HEK293 (cell line): ENCODE measurements around the gene CHAC2.

ENCODE experiments used
- BCL11B ChIP-seq: fragments of 450-650 bp; formaldehyde crosslinking; IDR thresholded peaks from 2 replicates; pipeline ENCODE4 v1.5.1; 2016; ENCODE audit warnings: low read depth, missing biosample characterization, missing genetic modification characterization
- FEZF1 ChIP-seq: fragments of 450-650 bp; formaldehyde crosslinking; IDR thresholded peaks from 2 replicates; pipeline ENCODE4 v1.5.1; 2016; ENCODE audit warnings: missing biosample characterization, missing genetic modification characterization
- GLIS2 ChIP-seq: fragments of 450-650 bp; formaldehyde crosslinking; IDR thresholded peaks from 2 replicates; pipeline ENCODE4 v1.5.1; 2016; ENCODE audit warnings: missing biosample characterization, missing genetic modification characterization
- INSM2 ChIP-seq: fragments of 450-650 bp; formaldehyde crosslinking; IDR thresholded peaks from 2 replicates; pipeline ENCODE4 v1.5.1; 2016; ENCODE audit warnings: missing biosample characterization, missing genetic modification characterization
- KLF10 ChIP-seq: fragments of 450-650 bp; IDR thresholded peaks from 2 replicates; pipeline ENCODE4 v1.5.1; 2018; ENCODE audit warnings: missing biosample characterization, mild to moderate bottlenecking, missing genetic modification characterization
- KLF9 ChIP-seq: fragments of 450-650 bp; formaldehyde crosslinking; IDR thresholded peaks from 2 replicates; pipeline ENCODE4 v1.5.1; 2016; ENCODE audit warnings: missing biosample characterization, missing genetic modification characterization, low read depth
- OSR2 ChIP-seq: fragments of 450-650 bp; formaldehyde crosslinking; IDR thresholded peaks from 2 replicates; pipeline ENCODE4 v1.5.1; 2016; ENCODE audit warnings: missing biosample characterization, missing genetic modification characterization
- PRDM1 ChIP-seq: fragments of 450-650 bp; formaldehyde crosslinking; IDR thresholded peaks from 2 replicates; pipeline ENCODE4; 2016; ENCODE audit warnings: missing biosample characterization, missing genetic modification characterization
- RBAK ChIP-seq: fragments of 450-650 bp; formaldehyde crosslinking; IDR thresholded peaks from 2 replicates; pipeline ENCODE4 v1.5.1; 2016; ENCODE audit warnings: missing biosample characterization, missing genetic modification characterization
- REPIN1 ChIP-seq: fragments of 450-650 bp; formaldehyde crosslinking; IDR thresholded peaks from 2 replicates; pipeline ENCODE4 v1.5.1; 2017; ENCODE audit warnings: missing biosample characterization, missing genetic modification characterization, low read depth
- SALL2 ChIP-seq: fragments of 450-650 bp; formaldehyde crosslinking; IDR thresholded peaks from 2 replicates; pipeline ENCODE4 v1.5.0; 2017; ENCODE audit warnings: missing biosample characterization, mild to moderate bottlenecking, missing genetic modification characterization, borderline replicate concordance
- SETDB1 ChIP-seq: IDR thresholded peaks from one replicate; pipeline ENCODE4 v1.6.1; 2017; ENCODE audit warnings: mild to moderate bottlenecking, low read length, moderate library complexity, mixed read lengths; ENCODE audit not compliant: insufficient read length
- TRIM28 ChIP-seq: IDR thresholded peaks from 2 replicates; pipeline ENCODE4 v1.6.1; 2011; ENCODE audit warnings: low read length, control low read depth, borderline replicate concordance
- ZBTB21 ChIP-seq: fragments of 450-650 bp; formaldehyde crosslinking; IDR thresholded peaks from 2 replicates; pipeline ENCODE4 v1.5.1; 2017; ENCODE audit warnings: missing biosample characterization, missing genetic modification characterization
- ZEB2 ChIP-seq: fragments of 450-650 bp; formaldehyde crosslinking; IDR thresholded peaks from 2 replicates; pipeline ENCODE4 v1.5.1; 2016; ENCODE audit warnings: missing biosample characterization, missing genetic modification characterization
- ZFP69B ChIP-seq: fragments of 450-650 bp; formaldehyde crosslinking; IDR thresholded peaks from 2 replicates; pipeline ENCODE4 v1.5.1; 2016; ENCODE audit warnings: missing biosample characterization, missing genetic modification characterization
- ZIC2 ChIP-seq: fragments of 450-650 bp; formaldehyde crosslinking; IDR thresholded peaks from 2 replicates; pipeline ENCODE4 v1.5.1; 2016; ENCODE audit warnings: missing biosample characterization, missing genetic modification characterization
- ZNF112 ChIP-seq: fragments of 450-650 bp; formaldehyde crosslinking; IDR thresholded peaks from 2 replicates; pipeline ENCODE4 v1.5.0; 2017; ENCODE audit warnings: missing biosample characterization, missing genetic modification characterization
- ZNF121 ChIP-seq: fragments of 450-650 bp; formaldehyde crosslinking; IDR thresholded peaks from 2 replicates; pipeline ENCODE4 v1.5.1; 2016; ENCODE audit warnings: missing biosample characterization, missing genetic modification characterization
- ZNF132 ChIP-seq: fragments of 450-650 bp; formaldehyde crosslinking; IDR thresholded peaks from 2 replicates; pipeline ENCODE4 v1.5.1; 2017; ENCODE audit warnings: missing biosample characterization, missing genetic modification characterization, borderline replicate concordance
- ZNF138 ChIP-seq: fragments of 450-650 bp; formaldehyde crosslinking; IDR thresholded peaks from 2 replicates; pipeline ENCODE4 v1.5.1; 2016; ENCODE audit warnings: missing biosample characterization, missing genetic modification characterization, borderline replicate concordance
- ZNF146 ChIP-seq: fragments of 450-650 bp; formaldehyde crosslinking; IDR thresholded peaks from 2 replicates; pipeline ENCODE4 v1.5.1; 2016; ENCODE audit warnings: missing biosample characterization, missing genetic modification characterization
- ZNF175 ChIP-seq: fragments of 450-650 bp; formaldehyde crosslinking; IDR thresholded peaks from 2 replicates; pipeline ENCODE4 v1.5.1; 2016; ENCODE audit warnings: missing biosample characterization, missing genetic modification characterization
- ZNF2 ChIP-seq: fragments of 450-650 bp; formaldehyde crosslinking; IDR thresholded peaks from 2 replicates; pipeline ENCODE4 v1.5.1; 2016; ENCODE audit warnings: missing biosample characterization, missing genetic modification characterization
- ZNF211 ChIP-seq: fragments of 450-650 bp; formaldehyde crosslinking; IDR thresholded peaks from 2 replicates; pipeline ENCODE4 v1.5.1; 2016; ENCODE audit warnings: low read depth, missing biosample characterization, missing genetic modification characterization
- ZNF221 ChIP-seq: fragments of 450-650 bp; formaldehyde crosslinking; IDR thresholded peaks from 2 replicates; pipeline ENCODE4 v1.5.1; 2017; ENCODE audit warnings: missing biosample characterization, missing genetic modification characterization, borderline replicate concordance
- ZNF24 ChIP-seq: fragments of 450-650 bp; formaldehyde crosslinking; IDR thresholded peaks from 2 replicates; pipeline ENCODE4 v1.5.1; 2016; ENCODE audit warnings: missing biosample characterization, missing genetic modification characterization
- ZNF37A ChIP-seq: fragments of 450-650 bp; IDR thresholded peaks from 2 replicates; pipeline ENCODE4 v1.5.1; 2018; ENCODE audit warnings: missing biosample characterization, missing genetic modification characterization
- ZNF404 ChIP-seq: fragments of 450-650 bp; formaldehyde crosslinking; IDR thresholded peaks from 2 replicates; pipeline ENCODE4 v1.5.1; 2017; ENCODE audit warnings: missing biosample characterization, missing genetic modification characterization
- ZNF48 ChIP-seq: fragments of 450-650 bp; formaldehyde crosslinking; IDR thresholded peaks from 2 replicates; pipeline ENCODE4 v1.5.1; 2016; ENCODE audit warnings: missing biosample characterization, missing genetic modification characterization
- ZNF488 ChIP-seq: fragments of 450-650 bp; formaldehyde crosslinking; IDR thresholded peaks from 2 replicates; pipeline ENCODE4 v1.5.1; 2016; ENCODE audit warnings: missing biosample characterization, missing genetic modification characterization
- ZNF514 ChIP-seq: fragments of 450-650 bp; formaldehyde crosslinking; IDR thresholded peaks from 2 replicates; pipeline ENCODE4 v1.5.1; 2016; ENCODE audit warnings: missing biosample characterization, missing genetic modification characterization
- ZNF521 ChIP-seq: fragments of 450-650 bp; formaldehyde crosslinking; IDR thresholded peaks from 2 replicates; pipeline ENCODE4 v1.5.1; 2017; ENCODE audit warnings: missing biosample characterization, mild to moderate bottlenecking, missing genetic modification characterization
- ZNF529 ChIP-seq: fragments of 450-650 bp; formaldehyde crosslinking; IDR thresholded peaks from 2 replicates; pipeline ENCODE4 v1.5.1; 2017; ENCODE audit warnings: missing genetic modification characterization, missing biosample characterization; ENCODE audit not compliant: insufficient replicate concordance
- ZNF585B ChIP-seq: fragments of 450-650 bp; formaldehyde crosslinking; IDR thresholded peaks from 2 replicates; pipeline ENCODE4 v1.5.1; 2016; ENCODE audit warnings: missing biosample characterization, missing genetic modification characterization
- ZNF621 ChIP-seq: fragments of 450-650 bp; formaldehyde crosslinking; IDR thresholded peaks from 2 replicates; pipeline ENCODE4 v1.5.1; 2017; ENCODE audit warnings: missing biosample characterization, missing genetic modification characterization
- ZNF626 ChIP-seq: fragments of 450-650 bp; sonication (Bioruptor Pico); formaldehyde crosslinking; IDR thresholded peaks from 2 replicates; pipeline ENCODE4 v1.5.1; 2018; ENCODE audit warnings: missing biosample characterization, missing genetic modification characterization, inconsistent platforms
- ZNF645 ChIP-seq: fragments of 450-650 bp; formaldehyde crosslinking; IDR thresholded peaks from 2 replicates; pipeline ENCODE4; 2016; ENCODE audit warnings: missing biosample characterization, missing genetic modification characterization
- ZNF792 ChIP-seq: fragments of 450-650 bp; formaldehyde crosslinking; IDR thresholded peaks from 2 replicates; pipeline ENCODE4 v1.5.1; 2016; ENCODE audit warnings: missing biosample characterization, missing genetic modification characterization
- ZXDB ChIP-seq: fragments of 450-650 bp; formaldehyde crosslinking; IDR thresholded peaks from 2 replicates; pipeline ENCODE4 v1.5.1; 2016; ENCODE audit warnings: missing biosample characterization, missing genetic modification characterization

Gene CHAC2

GRCh38 chr2:53786705-53787613, 19.4 kb downstream of the CHAC2 start, which contains the start of the genes ASB3 and ERLEC1 (continued):
- TF ChIP-seq INSM2 (no peak), ZNF529 (tag by site-specific recombination) (no peak), ZNF138 (tag by site-specific recombination) (no peak), ZEB2 (tag by site-specific recombination) (peak; percentile 89), ZNF585B (tag by site-specific recombination) (no peak), ZXDB (tag by site-specific recombination) (peak; percentile 85), ZNF175 (no peak), ZFP69B (tag by site-specific recombination) (no peak), KLF10 (tag by site-specific recombination) (no peak), TRIM28 (no peak), ZNF37A (tag by site-specific recombination) (no peak), GLIS2 (tag by site-specific recombination) (peak; percentile 59), ZNF792 (no peak), ZIC2 (tag by site-specific recombination) (no peak), ZNF521 (tag by site-specific recombination) (no peak), ZBTB21 (tag by site-specific recombination) (no peak), ZNF132 (tag by site-specific recombination) (no peak), ZNF24 (peak; percentile 88), FEZF1 (tag by site-specific recombination) (no peak), BCL11B (no peak), ZNF221 (tag by site-specific recombination) (no peak), ZNF488 (tag by site-specific recombination) (no peak), ZNF2 (no peak), ZNF404 (tag by site-specific recombination) (no peak), ZNF621 (tag by site-specific recombination) (no peak), ZNF48 (tag by site-specific recombination) (no peak), PRDM1 (peak; percentile 62), ZNF514 (tag by site-specific recombination) (no peak), KLF9 (peak; percentile 59; the same call in 1 of the 2 replicates), RBAK (no peak), ZNF645 (tag by site-specific recombination) (no peak), ZNF112 (tag by site-specific recombination) (no peak), ZNF626 (tag by site-specific recombination) (no peak), ZNF121 (tag by site-specific recombination) (no peak), OSR2 (tag by site-specific recombination) (no peak), SETDB1 (no peak), REPIN1 (tag by site-specific recombination) (no peak), ZNF146 (tag by site-specific recombination) (no peak), ZNF211 (no peak), SALL2 (no peak)
